K562 (cell line): ENCODE data around the gene MYB. TPM values are rescaled to one million over a fixed set of nuclear protein-coding genes. Genes with fewer than 3 reads are reported as not detected.

Experiments used
- REST ChIP-seq, 2 experiments: fragments of 450-650 bp; formaldehyde crosslinking in 1 of 2; IDR thresholded peaks; 2 replicates each; pipeline versions ENCODE4 v1.4.0 to v1.6.1; 2014 to 2020; ENCODE audit warnings: mild to moderate bottlenecking in 2 of 2, borderline replicate concordance in 1 of 2, low read depth in 1 of 2
- polyA plus RNA-seq, 8 experiments: library from polyadenylated mRNA; depleted of rRNA in 4 of 8; stranded (reverse) in 5 of 8; unstranded in 3 of 8; fragments of >200 nt; fragmentation: Nextera tagmentation in 2 of 8; fragmentation: Illumina TruSeq in 1 of 8; extraction: Ambion mirVana in 2 of 8; extraction: Trizol in 1 of 8; gene quantifications; 2 replicates each; pipeline versions ENCODE4 v1.2.1 to v1.2.3, GENCODE V29; 2011 to 2014; ENCODE audit warnings: inconsistent platforms in 1 of 8, missing spikeins in 1 of 8
- total RNA-seq, 7 experiments: library from RNA; depleted of rRNA in 6 of 7; stranded (reverse); fragments of >200 nt in 6 of 7; fragmentation: Illumina TruSeq in 2 of 7; extraction: Trizol in 2 of 7; gene quantifications; 2 replicates each; pipeline versions ENCODE4 v1.2.1 to v1.2.3, GENCODE V29; 2011 to 2021; ENCODE audit warnings: low replicate concordance in 1 of 7

MYB gene
- total and polyA plus RNA-seq, 9 of the 15 experiments (the other 6 are each of a cell fraction or from before 2014, with no cell fraction given): 35.8 to 218 (median 140) TPM

DNA sequence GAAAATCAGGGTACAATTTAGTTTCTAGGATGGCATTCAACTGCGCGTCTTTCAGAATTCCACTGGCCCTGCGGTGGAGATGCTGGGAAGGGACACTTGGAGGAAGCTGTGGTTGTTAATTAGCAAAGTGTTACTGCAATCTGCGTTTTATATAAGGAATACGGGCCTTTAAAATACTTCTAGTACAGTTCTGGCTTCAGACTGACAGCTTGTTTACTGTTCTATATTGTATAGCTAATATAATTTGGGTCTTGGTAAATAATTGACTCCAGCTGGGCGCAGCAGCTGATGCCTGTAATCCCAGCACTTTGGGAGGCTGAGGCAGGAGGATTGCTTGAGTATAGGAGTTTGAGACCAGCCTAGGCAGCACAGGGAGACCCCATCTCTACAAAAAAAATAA is 63.7 kb downstream of the MYB start (continued):
- TF ChIP-seq REST (IDR thresholded peaks at IDR 0.05; ENCODE audit: borderline replicate concordance) (no peak), REST (CRISPR knock-in tag; IDR thresholded peaks at IDR 0.05; ENCODE audit: low read depth) (no peak)
